OCI-LY7 (cell line): ENCODE results near the gene RHOT2.

Experiments used
- CTCF ChIP-seq: fragments of 200-600 bp; sonication (generic); conservative IDR thresholded peaks from 2 replicates; pipeline ENCODE4 v1.5.1; 2014; ENCODE audit warnings: mild to moderate bottlenecking, antibody characterized with exemption, low read length, moderate library complexity, mixed read lengths
- EZH2phosphoT487 ChIP-seq: fragments of 200-600 bp; sonication (generic); IDR thresholded peaks from 2 replicates; pipeline ENCODE4 v1.6.1; 2018; ENCODE audit warnings: low read depth, borderline replicate concordance, mild to moderate bottlenecking, mixed run types, antibody characterized with exemption, low read length, moderate library complexity, mixed read lengths

- TF ChIP-seq CTCF: no peak
- no peak for TF ChIP-seq EZH2phosphoT487
These were observed 1.7 kb downstream of the RHOT2 start for GRCh38 chr16:669666-670065.
